Hair follicular keratinocyte (primary cell): ENCODE data around the gene NUPR2. TPM values are rescaled to one million over a fixed set of nuclear protein-coding genes. Genes with fewer than 3 reads are reported as not detected.

Experiments
- total RNA-seq: library from RNA; depleted of rRNA; stranded (reverse); fragments of >200 nt; gene quantifications from 2 replicates; pipeline ENCODE4 v1.2.3, GENCODE V29; 2015

Gene NUPR2
- not detected in 2 replicates for total RNA-seq

GRCh38 chr7:56115852-56116538, at the start of gene NUPR2:
NUPR2 (minus strand) TSS chr7:56116417; CDS start chr7:56116314, 103 bp downstream.

GRCh38 chr7:56106108-56107073, 9.8 kb downstream of the NUPR2 start, which contains the start of gene CHCHD2:
CHCHD2 (minus strand) TSS chr7:56106476; CDS start chr7:56106413, 63 bp downstream.

GRCh38 chr7:56092789-56093531, 23.3 kb downstream of the NUPR2 start, which contains the start of gene PHKG1:
PHKG1 (minus strand) TSS chr7:56092952; CDS start chr7:56088941, 4,011 bp downstream.

Other genes with a start within 250 kb of the NUPR2 start
- gene ZNF713, start 229.0 kb downstream of the NUPR2 start, total RNA-seq: 0.38 and 0.47 TPM in 2 replicates
- 11.1 and 15.9 TPM in 2 replicates for gene MRPS17, start 164.5 kb downstream of the NUPR2 start, total RNA-seq
- gene NIPSNAP2, start 151.8 kb downstream of the NUPR2 start, total RNA-seq: 53.3 and 54.4 TPM in 2 replicates
- gene PSPH, start 65.0 kb downstream of the NUPR2 start, total RNA-seq: 66.4 and 72.3 TPM in 2 replicates
- 150 and 262 TPM in 2 replicates for gene CCT6A, start 64.7 kb downstream of the NUPR2 start, total RNA-seq
- 149 and 155 TPM in 2 replicates for gene SUMF2, start 52.1 kb downstream of the NUPR2 start, total RNA-seq
- 0.08 TPM in 1 of 2 replicates, not detected in the other for gene PHKG1, start 23.5 kb downstream of the NUPR2 start, total RNA-seq
- 754 and 755 TPM in 2 replicates for gene CHCHD2, start 9.9 kb downstream of the NUPR2 start, total RNA-seq